Measurements from ENCODE around the gene PLEKHB1.

The PLEKHB1 gene

GRCh38 chr11:73693899-73694525, 47.6 kb downstream of the PLEKHB1 start:
- H3K4me1 Mint-ChIP-seq (ENCODE audit: low read depth): no peaks in the 10 kb centered on the region
- H3K27me3 Mint-ChIP-seq: no peaks in the 10 kb centered on the region
- peaks cover 17% of the 10 kb centered on the region for H3K36me3 Mint-ChIP-seq (ENCODE audit: low read depth)
- H3K9me3 Mint-ChIP-seq: no peaks in the 10 kb centered on the region
- no peak overlapping the region for H3K4me3 Mint-ChIP-seq
- no peak overlapping the region for H3K27ac Mint-ChIP-seq

GRCh38 chr11:73705053-73705452, 58.7 kb downstream of the PLEKHB1 start:
- Mint-ChIP-seq H3K36me3 (ENCODE audit: low read depth) (peaks cover 32% of the 10 kb centered on the region), H3K27ac (no peak overlapping the region), H3K4me3 (no peak overlapping the region), H3K27me3 (no peaks in the 10 kb centered on the region), H3K4me1 (ENCODE audit: low read depth) (no peaks in the 10 kb centered on the region), H3K9me3 (no peaks in the 10 kb centered on the region)

- Mint-ChIP-seq H3K4me1 (ENCODE audit: low read depth) (peaks cover 1% of the 10 kb centered on the region), H3K36me3 (ENCODE audit: low read depth) (peaks cover 26% of the 10 kb centered on the region), H3K4me3 (no peak overlapping the region), H3K27me3 (no peaks in the 10 kb centered on the region), H3K27ac (no peak overlapping the region), H3K9me3 (no peaks in the 10 kb centered on the region)
These were observed 64.6 kb downstream of the PLEKHB1 start for GRCh38 chr11:73710964-73711363.

All from stimulated activated naive CD8-positive, alpha-beta T cell treated with anti-CD3 and anti-CD28 coated beads, Interleukin-15, Interleukin-2, amounts not matched to agents 100 ng/mL and 50 ng/mL, for 24 hours (primary cell).